GM12873 (cell line): ENCODE measurements around the gene KRTAP13-1.

ENCODE experiments used
- TF ChIP-seq, protein P1 (sequence below): IDR thresholded peaks from 2 replicates; pipeline ENCODE4 v1.5.1; 2012; ENCODE audit warnings: low read depth, mild to moderate bottlenecking, moderate library complexity, low read length, control low read depth; ENCODE audit not compliant: insufficient read depth; ENCODE audit errors: missing control alignments

KRTAP13-1 gene

GRCh38 chr21:30434033-30434631 is 38.3 kb downstream of the KRTAP13-1 start:
- TF ChIP-seq, protein P1, sequence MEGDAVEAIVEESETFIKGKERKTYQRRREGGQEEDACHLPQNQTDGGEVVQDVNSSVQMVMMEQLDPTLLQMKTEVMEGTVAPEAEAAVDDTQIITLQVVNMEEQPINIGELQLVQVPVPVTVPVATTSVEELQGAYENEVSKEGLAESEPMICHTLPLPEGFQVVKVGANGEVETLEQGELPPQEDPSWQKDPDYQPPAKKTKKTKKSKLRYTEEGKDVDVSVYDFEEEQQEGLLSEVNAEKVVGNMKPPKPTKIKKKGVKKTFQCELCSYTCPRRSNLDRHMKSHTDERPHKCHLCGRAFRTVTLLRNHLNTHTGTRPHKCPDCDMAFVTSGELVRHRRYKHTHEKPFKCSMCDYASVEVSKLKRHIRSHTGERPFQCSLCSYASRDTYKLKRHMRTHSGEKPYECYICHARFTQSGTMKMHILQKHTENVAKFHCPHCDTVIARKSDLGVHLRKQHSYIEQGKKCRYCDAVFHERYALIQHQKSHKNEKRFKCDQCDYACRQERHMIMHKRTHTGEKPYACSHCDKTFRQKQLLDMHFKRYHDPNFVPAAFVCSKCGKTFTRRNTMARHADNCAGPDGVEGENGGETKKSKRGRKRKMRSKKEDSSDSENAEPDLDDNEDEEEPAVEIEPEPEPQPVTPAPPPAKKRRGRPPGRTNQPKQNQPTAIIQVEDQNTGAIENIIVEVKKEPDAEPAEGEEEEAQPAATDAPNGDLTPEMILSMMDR = peak; percentile 63

- TF ChIP-seq, protein P1 = no peak
Measured at GRCh38 chr21:30437010-30437565, 41.3 kb downstream of the KRTAP13-1 start.

- TF ChIP-seq, protein P1 = no peak
Measured at GRCh38 chr21:30439975-30440374, 44.1 kb downstream of the KRTAP13-1 start, which contains the start of gene KRTAP15-1. TSS of gene KRTAP15-1 (plus strand) at chr21:30440275. CDS start at chr21:30440328, 53 bp downstream.

DNA sequence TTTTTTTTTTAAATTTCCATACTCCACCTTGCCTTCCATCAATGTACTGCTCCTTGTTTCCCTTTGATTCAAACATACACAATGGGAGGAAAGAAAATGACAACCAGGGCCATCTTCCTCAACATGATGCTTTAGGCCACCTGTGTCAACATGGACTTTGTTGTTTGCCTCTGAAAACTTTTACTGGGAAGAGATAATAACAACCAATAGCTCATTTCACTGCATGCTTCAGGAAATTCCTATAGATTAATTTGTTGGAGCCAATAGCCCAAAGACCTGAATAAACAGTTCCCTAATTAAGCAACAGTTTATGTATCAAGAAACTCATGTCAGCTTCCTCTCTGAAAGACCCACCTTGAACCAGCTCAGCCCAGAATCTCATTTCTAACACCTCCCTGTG is 47.4 kb downstream of the KRTAP13-1 start:
- TF ChIP-seq, protein P1 = no peak

- TF ChIP-seq, protein P1 = no peak
Measured at GRCh38 chr21:30444204-30444603, 48.4 kb downstream of the KRTAP13-1 start.
